Ascending aorta (tissue), 2 donors: ENCODE data around the gene PDIA2. TPM values are rescaled to one million over a fixed set of nuclear protein-coding genes. Genes with fewer than 3 reads are reported as not detected.

Source experiments
- DNase-seq, 2 donors: peaks; one replicate each; pipeline ENCODE4 v3.0.0-alpha.2; 2019; ENCODE audit warnings: low spot score in 2 of 2
- H3K27ac ChIP-seq, 2 donors: fragments of 200-600 bp; sonication (generic); one replicate each; pipeline ENCODE4 v1.5.1; 2016 to 2017; ENCODE audit warnings: mild to moderate bottlenecking in 1 of 2
- H3K27me3 ChIP-seq: fragments of 200-600 bp; sonication (generic); one replicate; pipeline ENCODE4 v1.5.1; 2017
- H3K36me3 ChIP-seq, 2 donors: fragments of 200-600 bp; sonication (generic); one replicate each; pipeline ENCODE4 v1.5.1; 2016
- H3K4me1 ChIP-seq, 2 donors: fragments of 200-600 bp; sonication (generic); one replicate each; pipeline ENCODE4 v1.5.1; 2016 to 2017; ENCODE audit warnings: mild to moderate bottlenecking in 1 of 2
- H3K4me3 ChIP-seq, 2 donors: fragments of 200-600 bp; sonication (generic); one replicate each; pipeline ENCODE4 v1.5.1; 2016 to 2017; ENCODE audit warnings: mild to moderate bottlenecking in 1 of 2
- H3K9me3 ChIP-seq, 2 donors: fragments of 200-600 bp; sonication (generic); one replicate each; pipeline ENCODE4 v1.5.1; 2016
- intact Hi-C: fragments of 100-400 bp; cut with DNase I; formaldehyde crosslinking; loops from one replicate; pipeline ENCODE4 v1.15.1; 2023
- total RNA-seq: library from RNA; depleted of rRNA; stranded (reverse); fragments of >200 nt; gene quantifications from one replicate; pipeline ENCODE4 v1.1.0, GENCODE V29; 2016
- TF ChIP-seq, protein P1 (sequence below), 3 experiments: fragments of 200-600 bp in 2 of 3; fragments of 450-650 bp in 1 of 3; sonication (generic) in 2 of 3; IDR thresholded peaks; one replicate each; pipeline ENCODE4 v1.5.1; 2016 to 2019; ENCODE audit warnings: antibody characterized with exemption in 3 of 3, mild to moderate bottlenecking in 1 of 3, moderate library complexity in 1 of 3

PDIA2 gene
- total RNA-seq, 1 donor from 2014 or later, result not detected

DNA sequence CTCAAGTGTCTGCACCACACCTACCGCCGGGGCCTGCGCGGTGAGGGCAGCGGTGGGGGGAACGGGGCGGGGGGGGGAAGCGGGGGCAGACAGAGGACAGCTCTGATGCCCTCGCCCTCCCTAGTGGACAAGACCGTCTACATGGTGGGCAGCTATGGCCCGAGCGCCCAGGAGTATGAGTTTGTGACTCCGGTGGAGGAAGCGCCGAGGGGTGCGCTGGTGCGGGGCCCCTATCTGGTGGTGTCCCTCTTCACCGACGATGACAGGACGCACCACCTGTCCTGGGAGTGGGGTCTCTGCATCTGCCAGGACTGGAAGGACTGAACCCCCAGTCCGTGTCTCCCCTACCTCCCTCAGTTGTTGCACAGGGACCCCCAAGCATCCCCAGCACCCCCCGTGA lies 473 bp upstream of the PDIA2 start:
- DNase-seq, result no peak
- H3K4me1 ChIP-seq, result peaks cover 4 to 5% of the 10 kb centered on the region in 2 donors
- no peak overlapping the region for H3K27ac ChIP-seq
- intact Hi-C loops, result no loop called here
- H3K36me3 ChIP-seq, result peaks cover 11 to 12% of the 10 kb centered on the region in 2 donors
- no peaks in the 10 kb centered on the region for H3K9me3 ChIP-seq
- no peak overlapping the region for H3K4me3 ChIP-seq
- TF ChIP-seq, protein P1, sequence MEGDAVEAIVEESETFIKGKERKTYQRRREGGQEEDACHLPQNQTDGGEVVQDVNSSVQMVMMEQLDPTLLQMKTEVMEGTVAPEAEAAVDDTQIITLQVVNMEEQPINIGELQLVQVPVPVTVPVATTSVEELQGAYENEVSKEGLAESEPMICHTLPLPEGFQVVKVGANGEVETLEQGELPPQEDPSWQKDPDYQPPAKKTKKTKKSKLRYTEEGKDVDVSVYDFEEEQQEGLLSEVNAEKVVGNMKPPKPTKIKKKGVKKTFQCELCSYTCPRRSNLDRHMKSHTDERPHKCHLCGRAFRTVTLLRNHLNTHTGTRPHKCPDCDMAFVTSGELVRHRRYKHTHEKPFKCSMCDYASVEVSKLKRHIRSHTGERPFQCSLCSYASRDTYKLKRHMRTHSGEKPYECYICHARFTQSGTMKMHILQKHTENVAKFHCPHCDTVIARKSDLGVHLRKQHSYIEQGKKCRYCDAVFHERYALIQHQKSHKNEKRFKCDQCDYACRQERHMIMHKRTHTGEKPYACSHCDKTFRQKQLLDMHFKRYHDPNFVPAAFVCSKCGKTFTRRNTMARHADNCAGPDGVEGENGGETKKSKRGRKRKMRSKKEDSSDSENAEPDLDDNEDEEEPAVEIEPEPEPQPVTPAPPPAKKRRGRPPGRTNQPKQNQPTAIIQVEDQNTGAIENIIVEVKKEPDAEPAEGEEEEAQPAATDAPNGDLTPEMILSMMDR (IDR thresholded peaks at IDR 0.05), result no peak
- peaks cover 11% of the 10 kb centered on the region for H3K27me3 ChIP-seq

DNA sequence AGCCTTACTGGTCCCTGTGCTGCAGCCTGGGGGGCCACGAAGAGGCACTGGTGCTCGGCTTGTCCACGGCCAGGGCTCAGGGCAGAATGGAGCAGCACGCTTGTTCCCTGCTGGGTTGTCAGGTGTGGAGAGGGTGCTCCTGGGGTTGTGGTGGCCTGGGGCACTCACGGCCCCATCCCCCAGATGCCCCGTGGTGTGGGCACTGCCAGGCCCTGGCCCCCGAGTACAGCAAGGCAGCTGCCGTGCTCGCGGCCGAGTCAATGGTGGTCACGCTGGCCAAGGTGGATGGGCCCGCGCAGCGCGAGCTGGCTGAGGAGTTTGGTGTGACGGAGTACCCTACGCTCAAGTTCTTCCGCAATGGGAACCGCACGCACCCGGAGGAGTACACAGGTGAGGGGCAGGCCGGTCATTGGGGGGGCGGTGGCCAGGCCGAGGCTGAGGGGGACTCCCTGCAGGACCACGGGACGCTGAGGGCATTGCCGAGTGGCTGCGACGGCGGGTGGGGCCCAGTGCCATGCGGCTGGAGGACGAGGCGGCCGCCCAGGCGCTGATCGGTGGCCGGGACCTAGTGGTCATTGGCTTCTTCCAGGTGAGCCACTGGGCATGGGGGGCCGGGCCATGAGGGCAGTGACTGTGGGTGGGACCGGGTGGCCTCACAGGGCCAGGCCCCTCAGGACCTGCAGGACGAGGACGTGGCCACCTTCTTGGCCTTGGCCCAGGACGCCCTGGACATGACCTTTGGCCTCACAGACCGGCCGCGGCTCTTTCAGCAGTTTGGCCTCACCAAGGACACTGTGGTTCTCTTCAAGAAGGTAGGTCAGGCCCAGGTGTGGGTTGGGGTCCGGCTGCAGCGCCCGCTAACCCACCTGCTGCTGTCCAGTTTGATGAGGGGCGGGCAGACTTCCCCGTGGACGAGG lies 1.5 kb downstream of the PDIA2 start:
- Histone ChIP-seq H3K36me3 (peaks cover 31% of the 10 kb centered on the region in 2 donors), H3K4me3 (no peak overlapping the region), H3K9me3 (no peaks in the 10 kb centered on the region), H3K4me1 (peaks cover 4 to 5% of the 10 kb centered on the region in 2 donors), H3K27ac (no peak overlapping the region), H3K27me3 (peaks cover 11% of the 10 kb centered on the region)
- TF ChIP-seq, protein P1 (IDR thresholded peaks at IDR 0.05), result no peak
- intact Hi-C loops, result no loop called here
- DNase-seq, result no peak

DNA sequence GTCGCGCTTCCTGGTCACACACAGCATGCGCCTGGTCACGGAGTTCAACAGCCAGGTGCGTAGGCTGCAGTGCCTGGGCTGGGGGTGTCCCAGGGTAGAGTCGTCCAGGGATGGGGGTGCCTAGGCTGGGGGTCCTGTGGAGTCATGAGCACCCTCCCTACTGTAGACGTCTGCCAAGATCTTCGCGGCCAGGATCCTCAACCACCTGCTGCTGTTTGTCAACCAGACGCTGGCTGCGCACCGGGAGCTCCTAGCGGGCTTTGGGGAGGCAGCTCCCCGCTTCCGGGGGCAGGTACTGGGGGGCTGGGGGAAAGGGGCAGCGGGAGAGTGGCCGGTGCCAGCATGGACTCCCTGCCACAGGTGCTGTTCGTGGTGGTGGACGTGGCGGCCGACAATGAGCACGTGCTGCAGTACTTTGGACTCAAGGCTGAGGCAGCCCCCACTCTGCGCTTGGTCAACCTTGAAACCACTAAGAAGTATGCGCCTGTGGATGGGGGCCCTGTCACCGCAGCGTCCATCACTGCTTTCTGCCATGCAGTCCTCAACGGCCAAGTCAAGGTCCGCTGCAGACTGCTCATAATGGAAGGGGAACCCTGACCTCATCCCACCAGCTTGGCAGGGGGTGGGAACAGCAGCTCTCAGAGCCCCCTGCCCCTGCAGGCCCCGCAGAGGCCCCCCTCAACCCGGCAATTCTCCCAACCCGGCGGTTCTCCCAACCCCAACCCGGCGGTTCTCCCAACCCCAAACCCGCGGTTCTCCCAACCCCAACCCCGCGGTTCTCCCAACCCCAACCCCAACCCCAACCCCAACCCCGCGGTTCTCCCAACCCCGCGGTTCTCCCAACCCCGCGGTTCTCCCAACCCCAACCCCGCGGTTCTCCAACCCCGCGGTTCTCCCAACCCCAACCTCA lies 2.4 kb downstream of the PDIA2 start:
- no peak overlapping the region for H3K4me3 ChIP-seq
- H3K27ac ChIP-seq, result no peak overlapping the region
- peaks cover 8% of the 10 kb centered on the region for H3K27me3 ChIP-seq
- H3K4me1 ChIP-seq, result peaks cover 4 to 5% of the 10 kb centered on the region in 2 donors
- H3K36me3 ChIP-seq, result peaks cover 36 to 40% of the 10 kb centered on the region in 2 donors
- no peak for DNase-seq
- no peaks in the 10 kb centered on the region for H3K9me3 ChIP-seq
- intact Hi-C loops, result no loop called here
- TF ChIP-seq, protein P1 (IDR thresholded peaks at IDR 0.05), result no peak

DNA sequence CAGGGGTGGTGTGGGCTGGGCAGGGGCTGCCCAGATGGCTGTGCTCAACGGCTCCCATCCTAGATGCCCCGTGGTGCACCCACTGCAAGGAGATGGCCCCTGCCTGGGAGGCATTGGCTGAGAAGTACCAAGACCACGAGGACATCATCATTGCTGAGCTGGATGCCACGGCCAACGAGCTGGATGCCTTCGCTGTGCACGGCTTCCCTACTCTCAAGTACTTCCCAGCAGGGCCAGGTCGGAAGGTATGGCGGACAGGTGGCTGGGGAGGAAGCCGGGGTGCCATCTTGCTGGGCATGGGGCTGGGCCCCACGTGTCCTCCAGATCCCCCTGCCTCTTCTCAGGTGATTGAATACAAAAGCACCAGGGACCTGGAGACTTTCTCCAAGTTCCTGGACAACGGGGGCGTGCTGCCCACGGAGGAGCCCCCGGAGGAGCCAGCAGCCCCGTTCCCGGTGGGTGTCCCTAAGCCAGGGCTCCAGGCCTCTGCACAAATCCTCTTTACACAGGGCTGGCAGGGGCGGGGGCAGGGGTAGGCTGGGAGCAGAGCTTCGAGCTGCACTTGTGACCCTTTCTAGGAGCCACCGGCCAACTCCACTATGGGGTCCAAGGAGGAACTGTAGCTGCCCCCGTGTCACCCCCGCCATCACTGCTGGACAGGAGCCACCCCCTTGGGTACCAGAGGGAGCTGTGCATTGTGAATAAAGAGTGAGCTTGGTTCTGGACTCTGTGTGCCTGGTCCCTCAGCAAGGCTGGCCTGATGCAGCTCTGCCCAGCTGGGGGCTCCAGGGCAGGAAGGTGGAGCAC lies 3.7 kb downstream of the PDIA2 start:
- Histone ChIP-seq H3K4me1 (no peaks in the 10 kb centered on the region), H3K36me3 (peaks cover 45 to 53% of the 10 kb centered on the region in 2 donors), H3K27ac (no peak overlapping the region), H3K27me3 (no peaks in the 10 kb centered on the region), H3K9me3 (no peaks in the 10 kb centered on the region), H3K4me3 (no peak overlapping the region)
- TF ChIP-seq, protein P1 (IDR thresholded peaks at IDR 0.05), result no peak
- no peak for DNase-seq
- intact Hi-C loops, result no loop called here

DNA sequence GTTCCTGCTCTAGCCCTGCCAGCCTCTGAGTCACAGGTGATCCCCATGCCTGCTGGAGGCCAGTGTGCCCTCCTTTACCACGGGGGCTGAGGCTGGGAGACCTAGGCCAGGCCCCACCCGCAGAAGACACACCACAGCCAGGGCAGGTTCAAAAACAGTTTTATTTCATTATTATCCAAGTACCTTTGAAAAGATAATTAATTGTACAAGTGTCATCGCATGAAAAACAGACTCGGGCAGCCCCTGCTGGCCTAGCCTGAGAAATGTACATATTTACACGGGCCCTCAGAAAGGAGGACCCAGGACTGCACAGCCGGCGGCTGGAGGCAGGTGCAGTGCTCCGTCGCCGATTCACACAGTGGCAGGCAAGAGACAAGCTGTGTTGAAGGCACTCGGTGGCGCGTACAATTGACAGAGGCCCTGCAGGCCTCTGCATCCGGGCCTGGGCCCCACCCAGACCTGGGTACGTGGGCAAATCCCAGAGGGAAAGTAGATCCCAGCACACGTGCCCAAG lies 4.4 kb downstream of the PDIA2 start:
- intact Hi-C loops, result no loop called here
- Histone ChIP-seq H3K27ac (no peak overlapping the region), H3K4me3 (no peak overlapping the region), H3K4me1 (no peaks in the 10 kb centered on the region), H3K36me3 (peaks cover 50 to 60% of the 10 kb centered on the region in 2 donors), H3K27me3 (no peaks in the 10 kb centered on the region), H3K9me3 (no peaks in the 10 kb centered on the region)
- TF ChIP-seq, protein P1 (IDR thresholded peaks at IDR 0.05), result no peak
- no peak for DNase-seq
